HCT116 (cell line): ENCODE data around the gene CCDC57. TPM values are rescaled to one million over a fixed set of nuclear protein-coding genes. Genes with fewer than 3 reads are reported as not detected.
A peak's percentile ranks its signal among the peaks of the same experiment; 100 is the strongest.

ENCODE experiments used
- ATAC-seq: fragments of 200-7000 bp; cut with Tn5 transposase; 2 replicates; pipeline ENCODE4 v1.9.1; 2020; ENCODE audit warnings: mild to moderate bottlenecking, moderate library complexity
- BruUV-seq: library from RNA; stranded (reverse); fragments of 400-500 nt; replicated peaks from 2 replicates; lab custom pipeline; 2021; lab: Mats Ljungman, UMichigan
- CTCF ChIA-PET: fragments of 300-600 bp; sonication (Branson Sonifier 250); formaldehyde crosslinking; loops from one replicate; lab custom pipeline; 2021; ENCODE audit warnings: antibody characterized with exemption; lab: Charles Lee
- POLR2A ChIA-PET: fragments of 300-600, 350-600 bp; sonication (Branson Sonifier 250); formaldehyde crosslinking; loops from one replicate; lab custom pipeline; 2021; ENCODE audit warnings: antibody characterized with exemption; lab: Charles Lee
- RAD21 ChIA-PET, 2 experiments: fragments of 300-600 bp; sonication (Branson Sonifier 250); formaldehyde crosslinking; loops; one replicate each; lab custom pipeline; 2023; ENCODE audit warnings: low total read pairs in 2 of 2; ENCODE audit not compliant: uncharacterized antibody in 2 of 2, unreplicated experiment in 2 of 2, low non-redundant PET in 1 of 2; lab: Charles Lee
- DNase-seq: peaks from one replicate; pipeline ENCODE4 v3.0.0-alpha.2; 2010; ENCODE audit warnings: low read depth, low spot score
- H2AFZ ChIP-seq: fragments of 200-600 bp; shearing (Covaris generic), sonication (generic); 2 replicates; pipeline ENCODE4 v1.6.1; 2017; ENCODE audit warnings: low read depth, mixed run types, mixed read lengths, antibody characterized with exemption, low read length; ENCODE audit not compliant: poor library complexity, severe bottlenecking
- H3K27ac ChIP-seq: 2 replicates; pipeline ENCODE4 v1.5.1; 2012; ENCODE audit warnings: low read depth, low read length
- H3K27me3 ChIP-seq: fragments of 200-600 bp; sonication (generic); 2 replicates; pipeline ENCODE4 v1.6.1; 2016; ENCODE audit warnings: mixed run types, low read length, mixed read lengths; ENCODE audit not compliant: insufficient read depth
- H3K36me3 ChIP-seq, 2 experiments: fragments of 200-500 bp in 1 of 2; fragments of 200-600 bp in 1 of 2; sonication (Bioruptor generic) in 1 of 2; sonication (generic) in 1 of 2; 2 replicates each; pipeline versions ENCODE4 v1.5.1 to v1.6.1; 2014 to 2016; ENCODE audit warnings: low read length in 2 of 2, inconsistent platforms in 1 of 2, mixed read lengths in 1 of 2, mixed run types in 1 of 2; ENCODE audit not compliant: insufficient read depth in 2 of 2, control insufficient read depth in 1 of 2
- H3K4me1 ChIP-seq, 2 experiments: fragments of 200-600 bp in 1 of 2; sonication (generic) in 1 of 2; 2 replicates each; pipeline versions ENCODE4 v1.5.1 to v1.6.1; 2012 to 2017; ENCODE audit warnings: low read length in 2 of 2, inconsistent platforms in 1 of 2, mild to moderate bottlenecking in 1 of 2, mixed read lengths in 1 of 2, mixed run types in 1 of 2, moderate library complexity in 1 of 2; ENCODE audit not compliant: insufficient read depth in 2 of 2, control insufficient read depth in 1 of 2
- H3K4me2 ChIP-seq: fragments of 200-600 bp; sonication (generic); 2 replicates; pipeline ENCODE4 v1.6.1; 2017; ENCODE audit warnings: mixed run types, low read length, mixed read lengths
- H3K4me3 ChIP-seq, 2 experiments: fragments of 200-600 bp in 1 of 2; sonication (generic) in 1 of 2; replicated peaks in 1 of 2; 2 replicates each; pipeline ENCODE4 v1.5.1; 2011 to 2016; ENCODE audit warnings: low read length in 2 of 2, control low read depth in 1 of 2, low read depth in 1 of 2, mild to moderate bottlenecking in 1 of 2, mixed read lengths in 1 of 2, mixed run types in 1 of 2
- H3K79me2 ChIP-seq: fragments of 200-600 bp; sonication (generic); 2 replicates; pipeline ENCODE4 v1.6.1; 2017; ENCODE audit warnings: mild to moderate bottlenecking, mixed run types, low read length, moderate library complexity, mixed read lengths; ENCODE audit not compliant: insufficient read depth
- H3K9ac ChIP-seq: fragments of 200-600 bp; sonication (generic); 2 replicates; pipeline ENCODE4 v1.6.1; 2016; ENCODE audit warnings: low read length, mixed read lengths
- H3K9me2 ChIP-seq: fragments of 200-600 bp; sonication (generic), shearing (Covaris generic); 2 replicates; pipeline ENCODE4 v1.6.1; 2017; ENCODE audit warnings: mixed run types, mild to moderate bottlenecking, moderate library complexity; ENCODE audit not compliant: insufficient read depth
- H3K9me3 ChIP-seq, 2 experiments: fragments of 200-500 bp in 1 of 2; fragments of 200-600 bp in 1 of 2; sonication (Bioruptor generic) in 1 of 2; sonication (generic) in 1 of 2; 2 replicates each; pipeline ENCODE4 v1.6.1; 2014 to 2017; ENCODE audit warnings: low read length in 2 of 2, mixed read lengths in 2 of 2, inconsistent platforms in 1 of 2, low read depth in 1 of 2, mild to moderate bottlenecking in 1 of 2, mixed run types in 1 of 2, moderate library complexity in 1 of 2; ENCODE audit not compliant: control insufficient read depth in 1 of 2, insufficient read depth in 1 of 2
- H4K20me1 ChIP-seq: fragments of 200-600 bp; sonication (generic), shearing (Covaris generic); 2 replicates; pipeline ENCODE4 v1.6.1; 2017; ENCODE audit warnings: mixed run types, mild to moderate bottlenecking, moderate library complexity; ENCODE audit not compliant: insufficient read depth
- CTCF ChIP-seq, 3 experiments: fragments of 200-600 bp in 1 of 3; sonication (generic) in 1 of 3; IDR thresholded peaks in 2 of 3; conservative IDR thresholded peaks in 1 of 3; 2 replicates each; pipeline ENCODE4 v1.5.1; 2012 to 2017; ENCODE audit warnings: low read depth in 2 of 3, low read length in 2 of 3, antibody characterized with exemption in 1 of 3, borderline replicate concordance in 1 of 3, control low read depth in 1 of 3, mild to moderate bottlenecking in 1 of 3, mixed read lengths in 1 of 3, mixed run types in 1 of 3, moderate library complexity in 1 of 3; ENCODE audit not compliant: insufficient read depth in 1 of 3
- EGR1 ChIP-seq: IDR thresholded peaks from 2 replicates; pipeline ENCODE4 v1.6.1; 2012; ENCODE audit warnings: low read depth
- POLR2A ChIP-seq: IDR thresholded peaks from 2 replicates; pipeline ENCODE4 v1.7.0; 2011; ENCODE audit warnings: borderline replicate concordance; ENCODE audit not compliant: insufficient read depth, insufficient read length; ENCODE audit errors: extremely low read depth
- REST ChIP-seq: IDR thresholded peaks from 2 replicates; pipeline ENCODE4 v1.6.1; 2012; ENCODE audit warnings: low read depth
- SP1 ChIP-seq: IDR thresholded peaks from 2 replicates; pipeline ENCODE4 v1.6.1; 2012; ENCODE audit warnings: low read depth
- YY1 ChIP-seq: IDR thresholded peaks from 2 replicates; pipeline ENCODE4 v1.6.1; 2011; ENCODE audit warnings: low read length, low read depth, moderate library complexity, mild to moderate bottlenecking; ENCODE audit not compliant: insufficient replicate concordance; ENCODE audit errors: extremely low read depth
- ZFX ChIP-seq: fragments of 450-650 bp; IDR thresholded peaks from 2 replicates; pipeline ENCODE4 v1.6.1; 2017
- intact Hi-C: fragments of 100-400 bp; cut with micrococcal nuclease; formaldehyde crosslinking; loops from 2 replicates; pipeline ENCODE4 v1.10.0; 2022
- total RNA-seq: library from RNA; stranded (reverse); gene quantifications from one replicate; pipeline ENCODE4 v1.2.1, GENCODE V29; 2021; ENCODE audit not compliant: unreplicated experiment
- TF ChIP-seq, protein P1 (sequence below): IDR thresholded peaks from 2 replicates; pipeline ENCODE4 v1.6.1; 2012

CCDC57 gene
- total RNA-seq, 1 experiment from 2014 or later: 143 TPM

GRCh38 chr17:82064433-82065192, 148.0 kb downstream of the CCDC57 start:
- Histone ChIP-seq H3K9me2 (no peaks in the 10 kb centered on the region), H3K27ac (peak overlapping the region; percentile 89), H3K4me1 (peaks cover 11 to 22% of the 10 kb centered on the region in 2 experiments; a peak in 3 of 4 replicates), H3K79me2 (peaks cover 35% of the 10 kb centered on the region), H3K9ac (peak overlapping the region; percentile 100), H3K9me3 (no peaks in the 10 kb centered on the region), H3K4me3 (peak overlapping the region; percentile 96 to 100), H3K36me3 (peaks cover 15 to 46% of the 10 kb centered on the region in 2 experiments; a peak in 3 of 4 replicates), H3K4me2 (peak overlapping the region; percentile 100), H3K27me3 (no peaks in the 10 kb centered on the region), H4K20me1 (no peaks in the 10 kb centered on the region), H2AFZ (no peak overlapping the region)
- ATAC-seq (peak; percentile 62), DNase-seq (no peak)
- ChIA-PET CTCF (no interaction called here), POLR2A (interaction anchor here (0.9 kb wide), 1 partner anchor 34 kb away, joined by 3 read pairs; no protein-coding TSS in a partner anchor), RAD21 (no interaction called here)
- TF ChIP-seq EGR1: no peak
- TF ChIP-seq, protein P1, sequence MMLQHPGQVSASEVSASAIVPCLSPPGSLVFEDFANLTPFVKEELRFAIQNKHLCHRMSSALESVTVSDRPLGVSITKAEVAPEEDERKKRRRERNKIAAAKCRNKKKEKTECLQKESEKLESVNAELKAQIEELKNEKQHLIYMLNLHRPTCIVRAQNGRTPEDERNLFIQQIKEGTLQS: no peak
- TF ChIP-seq POLR2A: peak; percentile 35
- TF ChIP-seq YY1: no peak
- BruUV-seq: TSS peak; percentile 64
- intact Hi-C loops: no loop called here

- no peaks in the 10 kb centered on the region for H3K9me2 ChIP-seq
- no peaks in the 10 kb centered on the region for H3K9me3 ChIP-seq
- ATAC-seq: no peak
- peak overlapping the region; percentile 89 for H3K27ac ChIP-seq
- peaks cover 15 to 53% of the 10 kb centered on the region in 2 experiments; a peak in 3 of 4 replicates for H3K36me3 ChIP-seq
- ChIA-PET POLR2A (no interaction called here), CTCF (no interaction called here), RAD21 (no interaction called here)
- H3K4me3 ChIP-seq: peak overlapping the region; percentile 96 to 100
- no peak overlapping the region for H2AFZ ChIP-seq
- no peak for DNase-seq
- H4K20me1 ChIP-seq: no peaks in the 10 kb centered on the region
- no peaks in the 10 kb centered on the region for H3K27me3 ChIP-seq
- peak overlapping the region; percentile 100 for H3K9ac ChIP-seq
- peaks cover 11 to 22% of the 10 kb centered on the region in 2 experiments; a peak in 3 of 4 replicates for H3K4me1 ChIP-seq
- intact Hi-C loops: no loop called here
- H3K4me2 ChIP-seq: peak overlapping the region; percentile 100
- no TSS peak for BruUV-seq
- H3K79me2 ChIP-seq: peaks cover 35% of the 10 kb centered on the region
- TF ChIP-seq REST (no peak), ZFX (no peak), CTCF (IDR thresholded peaks at IDR 0.05 in 2 of 3, conservative IDR thresholded peaks at IDR 0.05 in 1 of 3; ENCODE audit: borderline replicate concordance in 1 of 3, insufficient read depth in 1 of 3, low read depth in 2 of 3, low read length in 2 of 3) (no peak), SP1 (no peak)
These were observed 148.9 kb downstream of the CCDC57 start for GRCh38 chr17:82063424-82064415.
